Subcutaneous abdominal adipose tissue (tissue), 5 donors: Measurements from ENCODE around the gene MUS81.

Experiments used
- H3K27ac ChIP-seq: one replicate; pipeline ENCODE4 v1.7.0; 2013; ENCODE audit warnings: low read depth, mild to moderate bottlenecking, inconsistent platforms, low read length, moderate library complexity
- H3K27me3 ChIP-seq, 5 donors: one replicate each; pipeline ENCODE4 v1.7.0; 2013; ENCODE audit warnings: low read length in 5 of 5, inconsistent platforms in 1 of 5; ENCODE audit not compliant: control insufficient read depth in 5 of 5, insufficient read depth in 4 of 5
- H3K36me3 ChIP-seq, 5 donors: one replicate each; pipeline ENCODE4 v1.7.0; 2013; ENCODE audit warnings: low read length in 5 of 5; ENCODE audit not compliant: control insufficient read depth in 5 of 5, insufficient read depth in 5 of 5
- H3K4me1 ChIP-seq, 5 donors: one replicate each; pipeline ENCODE4 v1.7.0; 2013; ENCODE audit warnings: low read length in 5 of 5, mild to moderate bottlenecking in 3 of 5, moderate library complexity in 1 of 5; ENCODE audit not compliant: control insufficient read depth in 5 of 5, insufficient read depth in 5 of 5
- H3K4me3 ChIP-seq, 5 donors: one replicate each; pipeline ENCODE4 v1.7.0; 2013; ENCODE audit warnings: low read length in 5 of 5, low read depth in 1 of 5
- H3K9ac ChIP-seq, 5 donors: one replicate each; pipeline ENCODE4 v1.7.0; 2013; ENCODE audit warnings: low read length in 5 of 5, mild to moderate bottlenecking in 4 of 5, moderate library complexity in 3 of 5
- H3K9me3 ChIP-seq, 5 donors: one replicate each; pipeline ENCODE4 v1.7.0; 2013; ENCODE audit warnings: low read length in 5 of 5; ENCODE audit not compliant: control insufficient read depth in 5 of 5
- donor health status: healthy.
- donor health status: healthy.
- donor health status: healthy.
- donor health status: healthy.
- donor health status: healthy.

MUS81 gene

DNA sequence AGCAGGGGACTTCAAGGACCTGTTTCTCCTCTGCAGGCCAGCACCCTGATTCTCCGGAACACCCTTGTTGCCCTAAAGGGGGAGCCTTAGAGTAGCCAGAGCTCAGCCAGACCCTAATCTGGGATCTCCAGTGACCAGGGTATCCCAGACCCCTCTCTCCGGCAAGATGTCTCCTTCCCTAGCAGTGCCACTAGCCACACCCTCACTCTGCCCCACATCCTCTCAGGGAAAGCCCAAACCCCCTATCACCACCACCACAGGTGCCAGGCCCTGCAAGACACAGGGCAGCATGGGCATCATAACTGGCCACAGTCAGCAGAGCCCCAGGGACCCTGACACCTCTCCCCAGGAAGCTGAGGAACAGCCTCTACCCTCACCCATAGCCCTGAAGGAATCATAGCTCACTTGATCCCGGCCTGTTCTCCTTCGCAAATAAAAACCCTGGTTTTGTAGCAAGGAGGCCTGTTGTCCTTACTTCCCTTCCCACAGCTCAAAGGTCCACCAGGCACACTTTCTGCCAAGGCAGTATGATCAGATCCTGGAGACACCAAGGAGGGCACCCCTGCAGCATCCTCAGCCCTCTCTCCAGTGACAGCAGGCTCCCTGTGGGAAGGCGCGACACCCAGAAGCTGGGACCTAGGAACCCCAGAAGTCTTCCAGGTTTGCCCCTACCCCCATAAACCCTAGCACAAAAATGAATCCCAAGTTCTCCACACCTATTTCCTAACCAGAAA, 6.8 kb upstream of the MUS81 start:
- Histone ChIP-seq H3K27me3 (no peaks in the 10 kb centered on the region), H3K9ac (no peak overlapping the region), H3K4me3 (no peak overlapping the region), H3K27ac (no peak overlapping the region), H3K9me3 (peaks cover 0 to 7% (median 5%) of the 10 kb centered on the region in 5 donors), H3K4me1 (peaks cover 7 to 21% (median 15%) of the 10 kb centered on the region in 5 donors), H3K36me3 (peaks cover 0 to 58% (median 51%) of the 10 kb centered on the region in 5 donors)

DNA sequence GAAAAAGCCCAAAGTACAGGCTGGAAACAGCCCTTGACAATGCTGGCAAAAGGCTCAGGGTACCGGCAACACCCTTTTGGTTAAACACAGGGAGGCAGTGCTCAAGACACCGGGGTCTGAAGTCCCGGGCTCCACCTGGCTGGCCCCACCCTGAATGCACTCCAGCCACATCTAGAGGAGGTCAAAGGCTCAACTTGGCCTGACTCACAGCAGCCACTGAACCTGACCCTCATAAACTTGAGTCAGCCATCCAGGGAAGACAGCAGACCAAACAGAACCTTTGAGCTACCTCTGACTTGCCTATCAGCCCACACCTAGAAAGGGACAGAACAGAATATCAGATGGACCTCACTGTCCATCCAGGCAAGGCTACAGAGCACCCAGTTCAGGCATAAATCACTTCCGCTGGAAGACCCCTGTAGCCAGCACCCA, 6.1 kb upstream of the MUS81 start:
- Histone ChIP-seq H3K4me3 (no peak overlapping the region), H3K9me3 (peaks cover 0 to 7% (median 5%) of the 10 kb centered on the region in 5 donors), H3K27ac (no peak overlapping the region), H3K36me3 (peaks cover 0 to 58% (median 51%) of the 10 kb centered on the region in 5 donors), H3K9ac (no peak overlapping the region), H3K27me3 (no peaks in the 10 kb centered on the region), H3K4me1 (peaks cover 11 to 28% (median 22%) of the 10 kb centered on the region in 5 donors)

DNA sequence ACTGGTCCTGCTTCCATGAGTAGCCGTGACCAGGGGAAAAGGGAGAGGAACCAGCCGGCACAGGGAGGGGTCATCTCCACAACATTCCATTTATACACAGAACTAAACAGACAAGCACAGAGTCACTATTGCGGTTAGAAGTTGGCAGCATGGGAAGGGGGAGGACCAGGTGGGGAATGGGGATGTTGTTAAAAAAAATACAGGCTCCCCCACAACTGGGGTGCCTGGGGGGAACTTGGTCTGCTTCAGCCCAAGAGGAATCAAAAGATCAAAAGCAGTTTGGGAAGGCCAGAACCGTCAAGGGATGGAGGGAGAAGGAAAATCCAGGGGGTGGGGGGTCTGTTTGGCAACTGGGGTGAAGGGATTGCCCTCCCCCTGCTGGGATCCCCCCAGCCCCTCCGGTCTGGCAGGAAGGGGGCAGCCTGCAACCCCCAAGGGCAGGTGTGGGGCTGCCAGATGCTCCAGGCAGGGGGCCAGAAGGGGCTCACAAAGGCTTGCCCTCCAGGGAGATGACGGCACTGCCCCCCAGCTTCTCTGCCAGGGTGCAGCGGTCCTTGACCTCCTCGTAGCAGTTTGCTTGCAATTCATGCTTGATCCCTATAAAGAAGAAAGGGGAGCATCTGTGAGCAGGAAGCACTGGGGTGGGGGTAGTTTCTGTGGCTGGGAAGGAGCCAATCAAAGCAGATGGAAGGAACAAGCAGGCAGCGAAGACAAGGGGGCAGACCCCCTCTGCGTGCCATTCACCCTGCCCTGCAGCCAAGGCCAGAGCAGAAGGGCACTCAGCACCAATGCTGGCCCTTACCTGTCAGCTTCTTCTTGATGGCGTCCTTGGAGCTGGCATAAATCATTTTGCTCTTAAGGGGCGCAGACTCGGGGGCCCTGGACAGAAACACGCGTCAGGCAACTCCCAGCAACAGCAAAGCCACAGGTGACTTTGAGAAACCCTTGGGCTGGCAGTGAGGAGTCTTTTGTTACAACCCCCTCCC, 5.1 kb upstream of the MUS81 start:
- H3K27ac ChIP-seq, result no peak overlapping the region
- H3K4me1 ChIP-seq, result peaks cover 11 to 38% (median 32%) of the 10 kb centered on the region in 5 donors
- no peak overlapping the region for H3K9ac ChIP-seq
- H3K27me3 ChIP-seq, result no peaks in the 10 kb centered on the region
- H3K9me3 ChIP-seq, result peaks cover 0 to 7% (median 5%) of the 10 kb centered on the region in 5 donors
- H3K36me3 ChIP-seq, result peaks cover 0 to 58% (median 51%) of the 10 kb centered on the region in 5 donors
- H3K4me3 ChIP-seq, result peak overlapping the region in 1 of 5 donors; percentile 97

DNA sequence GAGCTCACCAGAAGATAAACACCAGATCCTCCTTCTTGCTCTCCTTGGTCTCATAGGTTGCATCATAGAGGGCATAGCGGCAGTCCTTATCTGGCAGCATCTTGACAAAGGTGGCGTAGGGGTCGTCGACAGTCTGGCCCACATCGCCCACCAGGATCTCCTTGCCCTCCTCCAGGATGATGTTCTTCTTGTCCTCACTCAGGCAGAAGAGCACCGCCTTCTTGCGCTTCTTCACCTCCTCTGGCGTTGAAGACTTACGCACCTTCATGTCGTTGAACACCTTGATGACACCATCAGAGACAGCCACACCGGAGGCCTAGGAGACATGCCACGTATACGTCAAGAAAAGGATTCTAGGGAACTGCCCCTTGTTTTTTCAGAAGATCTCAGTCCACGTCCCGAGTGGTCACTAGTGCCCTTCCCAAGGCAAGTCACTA, 4.3 kb upstream of the MUS81 start:
- Histone ChIP-seq H3K36me3 (peaks cover 0 to 54% (median 49%) of the 10 kb centered on the region in 5 donors), H3K4me3 (peak overlapping the region; percentile 78 to 97 (median 96)), H3K9ac (peak overlapping the region in 3 of 5 donors; percentile 93 to 98 (median 93)), H3K9me3 (peaks cover 0 to 7% (median 5%) of the 10 kb centered on the region in 5 donors), H3K27me3 (no peaks in the 10 kb centered on the region), H3K4me1 (peaks cover 12 to 45% (median 35%) of the 10 kb centered on the region in 5 donors), H3K27ac (peak overlapping the region; percentile 93)

DNA sequence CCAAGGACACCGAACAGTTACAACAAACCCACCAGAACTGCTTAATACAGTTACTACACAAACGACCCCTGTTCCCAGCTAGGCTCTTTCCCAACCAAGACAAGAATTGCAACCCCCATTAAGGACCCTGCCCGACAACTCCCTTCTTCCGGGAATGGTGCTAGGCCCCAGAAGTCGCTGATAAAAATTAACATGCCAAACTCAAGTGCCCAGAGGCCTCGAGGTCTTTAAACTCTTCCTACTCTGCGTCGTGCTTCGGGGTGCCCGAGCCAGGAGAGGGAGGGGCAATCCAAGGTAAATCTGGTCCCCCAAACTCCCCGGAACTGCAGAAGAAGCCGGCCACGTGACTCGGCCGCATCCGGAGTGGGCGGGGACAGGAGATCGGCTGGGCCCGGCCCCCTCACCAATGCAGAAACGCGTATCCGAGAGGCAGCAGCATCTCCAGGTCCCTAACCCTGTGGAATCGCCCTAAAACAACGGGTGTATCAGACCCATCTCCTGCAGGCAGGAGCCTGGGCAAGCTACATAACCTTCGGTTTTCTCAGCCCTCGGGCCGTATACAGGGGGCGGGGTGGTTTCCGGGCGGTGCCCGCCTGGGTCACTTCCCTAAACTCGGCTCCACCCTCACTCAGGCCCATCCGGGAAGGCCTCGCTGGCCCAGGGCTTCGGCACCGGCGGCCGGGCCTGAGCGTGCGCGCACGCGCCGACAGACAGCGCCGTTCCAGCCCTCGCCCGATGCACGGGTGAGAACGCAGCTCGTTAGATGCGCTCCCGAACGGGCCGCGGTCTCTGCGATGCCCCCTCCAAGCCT, 3.3 kb upstream of the MUS81 start:
- Histone ChIP-seq H3K36me3 (peaks cover 0 to 46% (median 41%) of the 10 kb centered on the region in 5 donors), H3K4me1 (peaks cover 17 to 54% (median 45%) of the 10 kb centered on the region in 5 donors)

DNA sequence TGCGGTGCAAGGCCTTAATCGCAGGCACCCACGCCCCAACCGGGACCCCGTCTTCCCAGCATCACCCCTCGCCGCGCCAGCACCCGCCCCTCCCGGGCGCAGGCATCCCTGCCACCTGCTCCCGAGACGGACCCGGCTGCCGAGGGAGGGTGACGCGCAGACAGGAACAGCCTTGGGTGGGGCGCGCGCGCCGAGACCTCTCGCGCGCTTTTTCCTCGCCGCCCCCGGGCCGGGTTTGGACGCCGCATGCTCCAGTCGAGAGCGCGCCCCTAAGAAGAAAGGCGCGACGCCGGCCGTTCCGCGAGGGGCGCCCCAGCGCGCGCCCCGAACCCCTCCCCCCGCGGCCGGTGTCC, 2.8 kb upstream of the MUS81 start:
- Histone ChIP-seq H3K9ac (peak overlapping the region; percentile 38 to 98 (median 93)), H3K9me3 (no peaks in the 10 kb centered on the region), H3K27ac (peak overlapping the region; percentile 93), H3K27me3 (no peaks in the 10 kb centered on the region), H3K4me1 (peaks cover 17 to 60% (median 49%) of the 10 kb centered on the region in 5 donors), H3K4me3 (peak overlapping the region; percentile 78 to 97 (median 96)), H3K36me3 (peaks cover 0 to 46% (median 43%) of the 10 kb centered on the region in 5 donors)

More for the DNA sequence above, 3.3 kb upstream of the MUS81 start:
- H3K27ac ChIP-seq, result peak overlapping the region; percentile 93
- H3K4me3 ChIP-seq, result peak overlapping the region; percentile 78 to 97 (median 96)
- peak overlapping the region; percentile 63 to 98 (median 93) for H3K9ac ChIP-seq
- no peaks in the 10 kb centered on the region for H3K9me3 ChIP-seq
- H3K27me3 ChIP-seq, result no peaks in the 10 kb centered on the region

DNA sequence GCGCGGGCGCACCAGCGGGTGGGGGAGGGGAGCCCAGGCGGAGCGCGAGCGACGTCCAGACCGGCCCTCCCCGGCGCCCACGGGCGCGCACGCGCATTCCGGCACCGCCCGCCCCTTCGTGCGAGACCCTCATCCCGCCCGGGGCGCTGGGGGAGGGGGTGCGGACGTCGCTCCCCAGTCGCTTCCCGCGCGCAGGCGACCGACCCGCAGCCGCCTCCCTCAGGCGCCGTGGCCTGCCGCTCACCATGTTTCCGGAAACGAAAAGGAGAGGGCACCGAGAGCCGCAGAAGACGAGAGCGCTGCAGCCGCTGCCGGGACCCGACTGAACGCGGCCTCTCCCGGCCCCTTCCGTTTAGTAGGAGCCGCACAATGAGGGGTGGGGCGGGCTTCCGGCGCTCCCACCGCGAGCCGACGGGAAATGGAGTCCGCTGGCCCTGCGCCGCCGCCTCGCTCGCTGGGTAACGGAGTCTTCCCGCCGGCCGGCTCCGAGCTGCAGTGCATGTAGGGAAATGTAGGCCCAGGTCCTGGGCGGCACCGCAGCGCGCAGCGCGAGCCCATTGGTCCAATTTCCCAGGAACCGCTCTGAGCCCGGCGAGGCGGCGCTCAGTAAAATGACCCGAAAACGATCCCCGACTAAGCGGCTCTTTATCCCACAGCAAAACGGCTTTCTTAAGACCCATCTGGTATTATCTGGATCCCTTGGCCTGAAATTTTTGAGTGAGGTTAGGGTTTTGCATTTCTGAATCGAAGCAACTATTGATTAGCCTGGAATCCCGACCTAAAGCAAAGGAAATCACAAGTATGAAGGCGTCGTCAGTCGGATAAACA, 2.2 kb upstream of the MUS81 start, which contains the start of gene CFL1:
CFL1 (minus strand) TSS at position 328 of the 828 bp plus-strand sequence; CDS start at position 247, 81 bp downstream.
- H3K27me3 ChIP-seq, result no peaks in the 10 kb centered on the region
- peaks cover 17 to 66% (median 55%) of the 10 kb centered on the region in 5 donors for H3K4me1 ChIP-seq
- no peaks in the 10 kb centered on the region for H3K9me3 ChIP-seq
- peak within 1 kb of the TSS; percentile 78 to 97 (median 96) for H3K4me3 ChIP-seq
- H3K9ac ChIP-seq, result peak within 1 kb of the TSS; percentile 63 to 98 (median 93)
- peak within 1 kb of the TSS; percentile 93 for H3K27ac ChIP-seq
- peaks cover 0 to 46% (median 45%) of the 10 kb centered on the region in 5 donors for H3K36me3 ChIP-seq

DNA sequence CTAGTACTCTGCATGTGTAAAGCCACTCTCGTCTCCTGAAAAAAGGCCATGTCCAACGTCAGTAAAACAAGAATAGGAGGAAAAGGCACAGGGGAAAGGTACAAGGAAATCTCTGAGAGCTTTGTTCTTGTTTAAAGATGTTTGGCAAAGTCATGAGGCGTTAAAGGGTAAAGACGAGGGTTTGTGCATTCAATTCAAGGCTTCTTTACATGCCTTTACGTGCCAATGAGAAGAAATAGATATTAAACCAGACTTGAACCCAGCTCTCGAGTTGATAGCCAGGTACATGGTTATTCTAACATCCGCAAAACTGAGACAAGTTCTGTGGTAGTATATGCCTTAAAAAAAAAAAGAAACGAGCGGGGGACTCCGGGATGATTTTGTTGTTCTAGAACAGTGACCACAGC, 1.5 kb upstream of the MUS81 start:
- Histone ChIP-seq H3K27me3 (no peaks in the 10 kb centered on the region), H3K4me1 (peaks cover 17 to 70% (median 56%) of the 10 kb centered on the region in 5 donors), H3K27ac (peak overlapping the region; percentile 93), H3K36me3 (peaks cover 0 to 46% (median 45%) of the 10 kb centered on the region in 5 donors), H3K4me3 (peak overlapping the region; percentile 57 to 97 (median 96)), H3K9me3 (no peaks in the 10 kb centered on the region), H3K9ac (peak overlapping the region in 4 of 5 donors; percentile 59 to 80 (median 66))
